Endothelial cell of umbilical vein (primary cell): ENCODE results near the gene RXYLT1. TPM values are rescaled to one million over a fixed set of nuclear protein-coding genes. Genes with fewer than 3 reads are reported as not detected.

Experiments
- BruUV-seq: library from RNA; stranded (reverse); fragments of 400-500 nt; replicated peaks from 2 replicates; lab custom pipeline; 2021; lab: Mats Ljungman, UMichigan
- CTCF ChIA-PET: fragments of 300-600, 350-600 bp; sonication (Branson Sonifier 250); formaldehyde crosslinking; loops from one replicate; lab custom pipeline; 2021; ENCODE audit warnings: antibody characterized with exemption, inconsistent platforms; lab: Charles Lee
- POLR2A ChIA-PET: fragments of 300-600, 350-600 bp; sonication (Branson Sonifier 250); formaldehyde crosslinking; loops from one replicate; lab custom pipeline; 2021; ENCODE audit warnings: antibody characterized with exemption, inconsistent platforms; lab: Charles Lee
- DNase-seq: peaks from one replicate; pipeline ENCODE4 v3.0.0-alpha.2; 2011; ENCODE audit warnings: low read depth, low spot score
- FAIRE-seq: peaks from 2 replicates; lab custom pipeline; 2011; peaks lifted over from hg19 to GRCh38; lab: Jason Lieb, UNC
- H2AFZ ChIP-seq: 2 replicates; pipeline ENCODE4 v1.6.0; 2012; ENCODE audit warnings: low read depth, low read length, control low read depth, inconsistent platforms
- H3K27ac ChIP-seq: 2 replicates; pipeline ENCODE4 v1.5.1; 2011; ENCODE audit warnings: low read depth, mild to moderate bottlenecking, control low read depth, low read length, moderate library complexity; ENCODE audit not compliant: insufficient read depth
- H3K27me3 ChIP-seq, 2 experiments: 2 replicates each; pipeline versions ENCODE4 v1.6.0 to v1.6.1; 2011; ENCODE audit warnings: low read length in 2 of 2, mixed read lengths in 1 of 2; ENCODE audit not compliant: control insufficient read depth in 2 of 2, insufficient read depth in 2 of 2
- H3K36me3 ChIP-seq, 2 experiments: 2 replicates in 1 of 2; 3 replicates in 1 of 2; pipeline ENCODE4 v1.5.1; 2011; ENCODE audit warnings: low read length in 2 of 2, mild to moderate bottlenecking in 1 of 2, moderate library complexity in 1 of 2; ENCODE audit not compliant: control insufficient read depth in 2 of 2, insufficient read depth in 2 of 2; ENCODE audit errors: extremely low read depth in 1 of 2
- H3K4me1 ChIP-seq: 3 replicates; pipeline ENCODE4 v1.5.1; 2011; ENCODE audit warnings: mild to moderate bottlenecking, low read length; ENCODE audit not compliant: control insufficient read depth, insufficient read depth; ENCODE audit errors: extremely low read depth
- H3K4me2 ChIP-seq: 2 replicates; pipeline ENCODE4 v1.6.1; 2011; ENCODE audit warnings: low read length, control low read depth, mixed read lengths; ENCODE audit not compliant: insufficient read depth
- H3K4me3 ChIP-seq, 3 experiments: fragments of 200-600 bp in 1 of 3; sonication (generic), shearing (Covaris generic) in 1 of 3; replicated peaks in 1 of 3; 2 replicates each; pipeline ENCODE4 v1.5.1; 2011 to 2016; ENCODE audit warnings: control low read depth in 3 of 3, low read length in 3 of 3, mild to moderate bottlenecking in 2 of 3, inconsistent platforms in 1 of 3, low read depth in 1 of 3, moderate library complexity in 1 of 3; ENCODE audit not compliant: insufficient read depth in 1 of 3
- H3K79me2 ChIP-seq: 2 replicates; pipeline ENCODE4 v1.6.0; 2012; ENCODE audit warnings: low read length, inconsistent platforms; ENCODE audit not compliant: control insufficient read depth, insufficient read depth
- H3K9ac ChIP-seq: replicated peaks from 2 replicates; pipeline ENCODE3; 2011; ENCODE audit warnings: low read length, control low read depth; ENCODE audit not compliant: insufficient read depth; ENCODE audit errors: extremely low read depth
- H3K9me1 ChIP-seq: replicated peaks from 3 replicates; pipeline ENCODE4 v1.6.0; 2011; ENCODE audit warnings: mild to moderate bottlenecking, low read length; ENCODE audit not compliant: control insufficient read depth, insufficient read depth; ENCODE audit errors: extremely low read depth
- H3K9me3 ChIP-seq: replicated peaks from 2 replicates; pipeline ENCODE4 v1.5.1; 2012; ENCODE audit warnings: low read length, inconsistent platforms; ENCODE audit not compliant: control insufficient read depth, insufficient read depth
- H4K20me1 ChIP-seq: replicated peaks from 2 replicates; pipeline ENCODE3; 2011; ENCODE audit warnings: mild to moderate bottlenecking, low read length; ENCODE audit not compliant: control insufficient read depth, insufficient read depth; ENCODE audit errors: extremely low read depth
- CTCF ChIP-seq, 2 donors: IDR thresholded peaks; 1 replicate in 1 of 2; 2 replicates in 1 of 2; pipeline ENCODE4 v1.5.1; 2011; ENCODE audit warnings: low read length in 2 of 2, mild to moderate bottlenecking in 2 of 2, moderate library complexity in 2 of 2, control low read depth in 1 of 2, inconsistent platforms in 1 of 2, low read depth in 1 of 2; ENCODE audit not compliant: insufficient read depth in 1 of 2; ENCODE audit errors: extremely low read depth in 1 of 2
- EZH2 ChIP-seq: IDR thresholded peaks from 2 replicates; pipeline ENCODE4 v1.6.1; 2012; ENCODE audit warnings: borderline replicate concordance, low read depth, mild to moderate bottlenecking, moderate library complexity, low read length, inconsistent platforms; ENCODE audit not compliant: severe bottlenecking
- FOS ChIP-seq: IDR thresholded peaks from 2 replicates; pipeline ENCODE4 v1.6.1; 2011; ENCODE audit warnings: mild to moderate bottlenecking, low read length, moderate library complexity, borderline replicate concordance; ENCODE audit not compliant: insufficient read depth
- GATA2 ChIP-seq: IDR thresholded peaks from 2 replicates; pipeline ENCODE4 v1.7.0; 2011; ENCODE audit warnings: low read depth, mild to moderate bottlenecking, moderate library complexity, mixed read lengths, low read length; ENCODE audit not compliant: insufficient read length, insufficient read depth
- JUN ChIP-seq: IDR thresholded peaks from 2 replicates; pipeline ENCODE4 v1.6.1; 2011; ENCODE audit warnings: borderline replicate concordance, low read depth; ENCODE audit not compliant: insufficient read length, insufficient read depth
- MAX ChIP-seq: IDR thresholded peaks from 2 replicates; pipeline ENCODE4 v1.6.1; 2011; ENCODE audit not compliant: insufficient read depth, insufficient read length
- MYC ChIP-seq: IDR thresholded peaks from one replicate; pipeline ENCODE4 v1.6.1; 2011; ENCODE audit warnings: mild to moderate bottlenecking, low read depth, low read length
- POLR2A ChIP-seq: IDR thresholded peaks from 2 replicates; pipeline ENCODE4 v1.6.1; 2012; ENCODE audit warnings: low read depth, mild to moderate bottlenecking, control low read depth, low read length
- POLR2AphosphoS5 ChIP-seq: IDR thresholded peaks from 2 replicates; pipeline ENCODE4 v1.6.1; 2012; ENCODE audit warnings: low read depth, mild to moderate bottlenecking, control low read depth, low read length, moderate library complexity; ENCODE audit not compliant: insufficient read depth
- dilution Hi-C: fragments of 300-500 bp; cut with MboI; formaldehyde crosslinking; loops from one replicate; pipeline ENCODE4 v1.15.0; 2019; ENCODE audit warnings: low sequenced_read_pairs; ENCODE audit not compliant: extremely low pct_ligation_motif_present
- intact Hi-C: fragments of 100-400 bp; cut with micrococcal nuclease; formaldehyde crosslinking; loops from one replicate; pipeline ENCODE4 v1.10.0; 2022
- polyA plus RNA-seq, 4 experiments: library from polyadenylated mRNA; depleted of rRNA in 3 of 4; stranded (reverse) in 3 of 4; unstranded in 1 of 4; fragments of >200 nt; gene quantifications; 2 replicates each; pipeline versions ENCODE4 v1.2.1 to v1.2.3, GENCODE V29; 2011 to 2012; ENCODE audit warnings: missing spikeins in 1 of 4
- total RNA-seq: library from RNA; stranded (reverse); gene quantifications from 2 replicates; pipeline ENCODE4 v1.2.3, GENCODE V29; 2021

RXYLT1 gene
- total and polyA plus RNA-seq, 2 donors (not counting 3 experiments of a cell fraction or from before 2014, with no cell fraction given), result 8.1 to 13.1 TPM

GRCh38 chr12:63845726-63846125 lies 66.0 kb downstream of the RXYLT1 start:
- no TSS peak for BruUV-seq
- no peaks in the 10 kb centered on the region for H3K9me3 ChIP-seq
- peak overlapping the region; percentile 39 to 70 (median 63) for H3K4me3 ChIP-seq
- ChIA-PET POLR2A (no interaction called here), CTCF (interaction anchor here (1.1 to 3.7 kb wide), 14 partner anchors 9 to 411 kb away, joined by 3 to 56 read pairs (median 12); no protein-coding TSS in a partner anchor)
- peak; percentile 56 for DNase-seq
- peaks cover 15% of the 10 kb centered on the region for H3K4me1 ChIP-seq
- peak overlapping the region; percentile 77 for H3K9ac ChIP-seq
- TF ChIP-seq GATA2 (no peak), MAX (no peak), POLR2AphosphoS5 (no peak), MYC (no peak), FOS (no peak), CTCF (IDR thresholded peaks at IDR 0.05; ENCODE audit: extremely low read depth in 1 of 2, insufficient read depth in 1 of 2, low read depth in 1 of 2, low read length in 2 of 2) (no peak), POLR2A (no peak), EZH2 (no peak), JUN (no peak)
- H3K79me2 ChIP-seq, result peaks cover 32% of the 10 kb centered on the region
- H3K4me2 ChIP-seq, result peak overlapping the region; percentile 89
- no peaks in the 10 kb centered on the region for H3K27me3 ChIP-seq
- H3K27ac ChIP-seq, result peak overlapping the region; percentile 13
- FAIRE-seq, result peak; percentile 71
- H3K36me3 ChIP-seq, result no peaks in the 10 kb centered on the region
- no peaks in the 10 kb centered on the region for H3K9me1 ChIP-seq
- peak overlapping the region; percentile 53 for H2AFZ ChIP-seq
- intact Hi-C loops, result loop anchor here (2.0 kb wide), 3 partner anchors 125 to 233 kb away; no protein-coding TSS in a partner anchor
- dilution Hi-C loops, result no loop called here
- no peaks in the 10 kb centered on the region for H4K20me1 ChIP-seq
